Endothelial cell of umbilical vein (primary cell): ENCODE data around the gene PRAMEF1. TPM values are rescaled to one million over a fixed set of nuclear protein-coding genes. Genes with fewer than 3 reads are reported as not detected.

Experiments used
- BruUV-seq: library from RNA; stranded (reverse); fragments of 400-500 nt; replicated peaks from 2 replicates; lab custom pipeline; 2021; lab: Mats Ljungman, UMichigan
- CTCF ChIA-PET: fragments of 300-600, 350-600 bp; sonication (Branson Sonifier 250); formaldehyde crosslinking; loops from one replicate; lab custom pipeline; 2021; ENCODE audit warnings: antibody characterized with exemption, inconsistent platforms; lab: Charles Lee
- POLR2A ChIA-PET: fragments of 300-600, 350-600 bp; sonication (Branson Sonifier 250); formaldehyde crosslinking; loops from one replicate; lab custom pipeline; 2021; ENCODE audit warnings: antibody characterized with exemption, inconsistent platforms; lab: Charles Lee
- DNase-seq: peaks from one replicate; pipeline ENCODE4 v3.0.0-alpha.2; 2011; ENCODE audit warnings: low read depth, low spot score
- FAIRE-seq: peaks from 2 replicates; lab custom pipeline; 2011; peaks lifted over from hg19 to GRCh38; lab: Jason Lieb, UNC
- H2AFZ ChIP-seq: 2 replicates; pipeline ENCODE4 v1.6.0; 2012; ENCODE audit warnings: low read depth, low read length, control low read depth, inconsistent platforms
- H3K27ac ChIP-seq: 2 replicates; pipeline ENCODE4 v1.5.1; 2011; ENCODE audit warnings: low read depth, mild to moderate bottlenecking, control low read depth, low read length, moderate library complexity; ENCODE audit not compliant: insufficient read depth
- H3K27me3 ChIP-seq, 2 experiments: 2 replicates each; pipeline versions ENCODE4 v1.6.0 to v1.6.1; 2011; ENCODE audit warnings: low read length in 2 of 2, mixed read lengths in 1 of 2; ENCODE audit not compliant: control insufficient read depth in 2 of 2, insufficient read depth in 2 of 2
- H3K36me3 ChIP-seq, 2 experiments: 2 replicates in 1 of 2; 3 replicates in 1 of 2; pipeline ENCODE4 v1.5.1; 2011; ENCODE audit warnings: low read length in 2 of 2, mild to moderate bottlenecking in 1 of 2, moderate library complexity in 1 of 2; ENCODE audit not compliant: control insufficient read depth in 2 of 2, insufficient read depth in 2 of 2; ENCODE audit errors: extremely low read depth in 1 of 2
- H3K4me1 ChIP-seq: 3 replicates; pipeline ENCODE4 v1.5.1; 2011; ENCODE audit warnings: mild to moderate bottlenecking, low read length; ENCODE audit not compliant: control insufficient read depth, insufficient read depth; ENCODE audit errors: extremely low read depth
- H3K4me2 ChIP-seq: 2 replicates; pipeline ENCODE4 v1.6.1; 2011; ENCODE audit warnings: low read length, control low read depth, mixed read lengths; ENCODE audit not compliant: insufficient read depth
- H3K4me3 ChIP-seq, 3 experiments: fragments of 200-600 bp in 1 of 3; sonication (generic), shearing (Covaris generic) in 1 of 3; replicated peaks in 1 of 3; 2 replicates each; pipeline ENCODE4 v1.5.1; 2011 to 2016; ENCODE audit warnings: control low read depth in 3 of 3, low read length in 3 of 3, mild to moderate bottlenecking in 2 of 3, inconsistent platforms in 1 of 3, low read depth in 1 of 3, moderate library complexity in 1 of 3; ENCODE audit not compliant: insufficient read depth in 1 of 3
- H3K79me2 ChIP-seq: 2 replicates; pipeline ENCODE4 v1.6.0; 2012; ENCODE audit warnings: low read length, inconsistent platforms; ENCODE audit not compliant: control insufficient read depth, insufficient read depth
- H3K9ac ChIP-seq: replicated peaks from 2 replicates; pipeline ENCODE3; 2011; ENCODE audit warnings: low read length, control low read depth; ENCODE audit not compliant: insufficient read depth; ENCODE audit errors: extremely low read depth
- H3K9me1 ChIP-seq: replicated peaks from 3 replicates; pipeline ENCODE4 v1.6.0; 2011; ENCODE audit warnings: mild to moderate bottlenecking, low read length; ENCODE audit not compliant: control insufficient read depth, insufficient read depth; ENCODE audit errors: extremely low read depth
- H3K9me3 ChIP-seq: replicated peaks from 2 replicates; pipeline ENCODE4 v1.5.1; 2012; ENCODE audit warnings: low read length, inconsistent platforms; ENCODE audit not compliant: control insufficient read depth, insufficient read depth
- H4K20me1 ChIP-seq: replicated peaks from 2 replicates; pipeline ENCODE3; 2011; ENCODE audit warnings: mild to moderate bottlenecking, low read length; ENCODE audit not compliant: control insufficient read depth, insufficient read depth; ENCODE audit errors: extremely low read depth
- CTCF ChIP-seq, 2 donors: IDR thresholded peaks; 1 replicate in 1 of 2; 2 replicates in 1 of 2; pipeline ENCODE4 v1.5.1; 2011; ENCODE audit warnings: low read length in 2 of 2, mild to moderate bottlenecking in 2 of 2, moderate library complexity in 2 of 2, control low read depth in 1 of 2, inconsistent platforms in 1 of 2, low read depth in 1 of 2; ENCODE audit not compliant: insufficient read depth in 1 of 2; ENCODE audit errors: extremely low read depth in 1 of 2
- EZH2 ChIP-seq: IDR thresholded peaks from 2 replicates; pipeline ENCODE4 v1.6.1; 2012; ENCODE audit warnings: borderline replicate concordance, low read depth, mild to moderate bottlenecking, moderate library complexity, low read length, inconsistent platforms; ENCODE audit not compliant: severe bottlenecking
- FOS ChIP-seq: IDR thresholded peaks from 2 replicates; pipeline ENCODE4 v1.6.1; 2011; ENCODE audit warnings: mild to moderate bottlenecking, low read length, moderate library complexity, borderline replicate concordance; ENCODE audit not compliant: insufficient read depth
- GATA2 ChIP-seq: IDR thresholded peaks from 2 replicates; pipeline ENCODE4 v1.7.0; 2011; ENCODE audit warnings: low read depth, mild to moderate bottlenecking, moderate library complexity, mixed read lengths, low read length; ENCODE audit not compliant: insufficient read length, insufficient read depth
- JUN ChIP-seq: IDR thresholded peaks from 2 replicates; pipeline ENCODE4 v1.6.1; 2011; ENCODE audit warnings: borderline replicate concordance, low read depth; ENCODE audit not compliant: insufficient read length, insufficient read depth
- MAX ChIP-seq: IDR thresholded peaks from 2 replicates; pipeline ENCODE4 v1.6.1; 2011; ENCODE audit not compliant: insufficient read depth, insufficient read length
- MYC ChIP-seq: IDR thresholded peaks from one replicate; pipeline ENCODE4 v1.6.1; 2011; ENCODE audit warnings: mild to moderate bottlenecking, low read depth, low read length
- POLR2A ChIP-seq: IDR thresholded peaks from 2 replicates; pipeline ENCODE4 v1.6.1; 2012; ENCODE audit warnings: low read depth, mild to moderate bottlenecking, control low read depth, low read length
- POLR2AphosphoS5 ChIP-seq: IDR thresholded peaks from 2 replicates; pipeline ENCODE4 v1.6.1; 2012; ENCODE audit warnings: low read depth, mild to moderate bottlenecking, control low read depth, low read length, moderate library complexity; ENCODE audit not compliant: insufficient read depth
- dilution Hi-C: fragments of 300-500 bp; cut with MboI; formaldehyde crosslinking; loops from one replicate; pipeline ENCODE4 v1.15.0; 2019; ENCODE audit warnings: low sequenced_read_pairs; ENCODE audit not compliant: extremely low pct_ligation_motif_present
- intact Hi-C: fragments of 100-400 bp; cut with micrococcal nuclease; formaldehyde crosslinking; loops from one replicate; pipeline ENCODE4 v1.10.0; 2022
- polyA plus RNA-seq, 4 experiments: library from polyadenylated mRNA; depleted of rRNA in 3 of 4; stranded (reverse) in 3 of 4; unstranded in 1 of 4; fragments of >200 nt; gene quantifications; 2 replicates each; pipeline versions ENCODE4 v1.2.1 to v1.2.3, GENCODE V29; 2011 to 2012; ENCODE audit warnings: missing spikeins in 1 of 4
- total RNA-seq: library from RNA; stranded (reverse); gene quantifications from 2 replicates; pipeline ENCODE4 v1.2.3, GENCODE V29; 2021

Gene PRAMEF1
- total and polyA plus RNA-seq, 2 donors (not counting 3 experiments of a cell fraction or from before 2014, with no cell fraction given), result not detected

- CTCF ChIA-PET, result no interaction called here
- no peak overlapping the region for H3K4me2 ChIP-seq
- H3K9ac ChIP-seq, result no peak overlapping the region
Observed at GRCh38 chr1:12799730-12800129, 8.5 kb downstream of the PRAMEF1 start.

More at GRCh38 chr1:12799730-12800129, 8.5 kb downstream of the PRAMEF1 start:
- no peak overlapping the region for H2AFZ ChIP-seq
- dilution Hi-C loops, result no loop called here
- DNase-seq (no peak), FAIRE-seq (no peak)
- no peak overlapping the region for H3K27ac ChIP-seq
- no peaks in the 10 kb centered on the region for H3K79me2 ChIP-seq
- no TSS peak for BruUV-seq
- no peaks in the 10 kb centered on the region for H3K27me3 ChIP-seq
- H3K9me1 ChIP-seq, result no peaks in the 10 kb centered on the region
- H4K20me1 ChIP-seq, result no peaks in the 10 kb centered on the region
- no peak overlapping the region for H3K4me3 ChIP-seq
- TF ChIP-seq MAX (no peak), EZH2 (no peak), JUN (no peak), FOS (no peak), MYC (no peak), CTCF (IDR thresholded peaks at IDR 0.05; ENCODE audit: extremely low read depth in 1 of 2, insufficient read depth in 1 of 2, low read depth in 1 of 2, low read length in 2 of 2) (no peak), POLR2A (no peak), GATA2 (no peak), POLR2AphosphoS5 (no peak)
- H3K36me3 ChIP-seq, result no peaks in the 10 kb centered on the region
- no peaks in the 10 kb centered on the region for H3K9me3 ChIP-seq
- intact Hi-C loops, result no loop called here
- H3K4me1 ChIP-seq, result no peaks in the 10 kb centered on the region
- POLR2A ChIA-PET, result no interaction called here
